Measurements from ENCODE around the gene C1RL.
"Not testable (repeated sequence)": the region's sequence is repeated elsewhere in the genome, so short reads cannot be mapped to it uniquely, and the experiment has no call there.

The C1RL gene

DNA sequence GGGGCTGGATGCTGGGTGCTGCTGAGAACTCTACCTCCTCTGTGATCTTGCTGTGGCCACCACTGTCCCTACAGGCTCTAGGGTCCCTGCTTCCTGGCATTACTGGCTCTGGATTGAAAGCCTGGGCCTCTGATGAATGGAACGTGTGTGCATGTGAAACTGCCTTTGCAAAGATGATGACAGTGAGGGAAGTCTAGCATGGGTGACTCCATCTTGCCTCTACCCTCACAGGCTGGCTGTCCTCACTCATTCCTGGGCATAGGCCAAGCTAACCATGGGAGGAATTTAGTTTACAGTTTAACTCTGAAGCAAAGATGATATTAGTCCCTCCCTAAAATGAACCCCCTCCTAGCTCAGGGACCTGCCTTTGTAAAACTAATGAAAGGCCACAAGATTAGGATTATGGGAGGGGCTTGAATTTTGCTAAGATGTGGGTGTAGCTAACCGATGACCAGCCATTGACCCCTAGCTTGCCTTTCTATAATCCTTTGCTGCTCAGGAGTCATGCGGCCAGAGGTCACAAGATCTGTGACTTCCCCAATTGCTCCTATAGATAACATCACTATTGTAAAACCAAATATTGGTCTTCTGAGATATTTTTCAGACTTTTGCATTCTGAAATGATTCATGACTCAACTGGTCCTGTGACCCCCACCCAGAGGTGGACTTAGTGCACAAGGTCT, 50.7 kb downstream of the C1RL start:
- Histone ChIP-seq H3K4me1 (ENCODE audit: insufficient read depth, low read length) (no peaks in the 10 kb centered on the region), H4K20me1 (ENCODE audit: insufficient read depth, low read length) (no peaks in the 10 kb centered on the region), H3K9me3 (ENCODE audit: insufficient read depth, low read length, severe bottlenecking) (no peaks in the 10 kb centered on the region), H3K4me2 (ENCODE audit: insufficient read depth, low read length) (no peak overlapping the region), H2AFZ (ENCODE audit: low read depth, low read length) (no peak overlapping the region), H3K27ac (ENCODE audit: low read length) (no peak overlapping the region), H3K27me3 (ENCODE audit: insufficient read depth, low read length, poor library complexity) (peaks cover 42% of the 10 kb centered on the region), H3K36me3 (ENCODE audit: insufficient read depth, low read length) (no peaks in the 10 kb centered on the region), H3K9ac (ENCODE audit: low read depth, low read length) (no peak overlapping the region), H3K4me3 (ENCODE audit: low read depth in 1 of 2, low read length in 2 of 2) (no peak overlapping the region), H3K79me2 (ENCODE audit: insufficient read depth, low read length) (no peaks in the 10 kb centered on the region)
- ATAC-seq (ENCODE audit: insufficient read depth, low read depth), result no peak
- no peak for DNase-seq
- TF ChIP-seq EZH2 (IDR thresholded peaks at IDR 0.05; ENCODE audit: borderline replicate concordance, low read depth, low read length, severe bottlenecking), result no peak
- TF ChIP-seq, protein P1, sequence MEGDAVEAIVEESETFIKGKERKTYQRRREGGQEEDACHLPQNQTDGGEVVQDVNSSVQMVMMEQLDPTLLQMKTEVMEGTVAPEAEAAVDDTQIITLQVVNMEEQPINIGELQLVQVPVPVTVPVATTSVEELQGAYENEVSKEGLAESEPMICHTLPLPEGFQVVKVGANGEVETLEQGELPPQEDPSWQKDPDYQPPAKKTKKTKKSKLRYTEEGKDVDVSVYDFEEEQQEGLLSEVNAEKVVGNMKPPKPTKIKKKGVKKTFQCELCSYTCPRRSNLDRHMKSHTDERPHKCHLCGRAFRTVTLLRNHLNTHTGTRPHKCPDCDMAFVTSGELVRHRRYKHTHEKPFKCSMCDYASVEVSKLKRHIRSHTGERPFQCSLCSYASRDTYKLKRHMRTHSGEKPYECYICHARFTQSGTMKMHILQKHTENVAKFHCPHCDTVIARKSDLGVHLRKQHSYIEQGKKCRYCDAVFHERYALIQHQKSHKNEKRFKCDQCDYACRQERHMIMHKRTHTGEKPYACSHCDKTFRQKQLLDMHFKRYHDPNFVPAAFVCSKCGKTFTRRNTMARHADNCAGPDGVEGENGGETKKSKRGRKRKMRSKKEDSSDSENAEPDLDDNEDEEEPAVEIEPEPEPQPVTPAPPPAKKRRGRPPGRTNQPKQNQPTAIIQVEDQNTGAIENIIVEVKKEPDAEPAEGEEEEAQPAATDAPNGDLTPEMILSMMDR (IDR thresholded peaks at IDR 0.05; ENCODE audit: borderline replicate concordance, extremely low read depth, low read length, poor library complexity, severe bottlenecking), result no peak

DNA sequence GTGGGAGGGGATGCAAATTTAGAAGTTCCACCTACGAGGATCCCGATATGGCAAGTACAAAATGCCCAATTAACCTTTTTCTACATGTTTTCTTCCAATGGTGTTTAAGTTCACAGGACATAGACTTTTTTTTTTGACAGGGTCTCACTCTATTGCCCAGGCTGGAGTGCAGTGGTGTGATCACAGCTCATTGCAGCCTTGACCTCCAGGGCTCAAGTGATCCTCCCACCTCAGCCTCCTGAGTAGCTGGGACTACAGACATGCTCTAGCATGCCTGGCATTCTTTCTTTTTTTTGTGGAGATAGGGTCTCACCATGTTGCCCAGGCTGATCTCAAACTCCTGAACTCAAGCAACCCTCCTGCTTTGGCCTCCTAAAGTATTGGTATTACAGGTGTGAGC, 53.3 kb downstream of the C1RL start:
- H3K4me2 ChIP-seq (ENCODE audit: insufficient read depth, low read length); H3K4me1 ChIP-seq (ENCODE audit: insufficient read depth, low read length); H3K9ac ChIP-seq (ENCODE audit: low read depth, low read length); H4K20me1 ChIP-seq (ENCODE audit: insufficient read depth, low read length); H3K79me2 ChIP-seq (ENCODE audit: insufficient read depth, low read length); H3K4me3 ChIP-seq (ENCODE audit: low read depth in 1 of 2, low read length in 2 of 2); H3K9me3 ChIP-seq (ENCODE audit: insufficient read depth, low read length, severe bottlenecking); H3K36me3 ChIP-seq (ENCODE audit: insufficient read depth, low read length); ATAC-seq (ENCODE audit: insufficient read depth, low read depth); H2AFZ ChIP-seq (ENCODE audit: low read depth, low read length); H3K27ac ChIP-seq (ENCODE audit: low read length); DNase-seq: not testable (repeated sequence)
- H3K27me3 ChIP-seq (ENCODE audit: insufficient read depth, low read length, poor library complexity), result peaks cover 34% of the 10 kb centered on the region

DNA sequence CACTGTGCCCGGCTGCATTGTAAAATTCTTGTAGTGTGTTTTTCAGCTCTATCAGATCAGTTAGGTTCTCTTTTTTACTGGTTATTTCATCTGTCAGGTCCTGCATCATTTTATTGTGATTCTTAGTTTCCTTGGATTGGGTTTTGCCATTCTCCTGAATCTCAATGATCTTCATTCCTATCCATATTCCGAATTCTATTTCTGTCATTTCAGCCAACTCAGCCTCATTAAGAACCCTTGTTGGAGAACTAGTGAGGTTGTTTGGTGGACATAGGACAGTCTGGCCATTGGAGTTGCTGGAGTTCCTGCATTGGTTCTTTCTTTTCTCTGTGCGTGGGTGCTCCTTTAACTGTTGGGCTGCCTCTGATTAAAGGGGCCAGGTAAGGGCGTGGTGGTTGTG, 54.1 kb downstream of the C1RL start:
- H3K4me2 ChIP-seq (ENCODE audit: insufficient read depth, low read length), result no peak overlapping the region
- no peak overlapping the region for H3K27ac ChIP-seq (ENCODE audit: low read length)
- H4K20me1 ChIP-seq (ENCODE audit: insufficient read depth, low read length), result no peaks in the 10 kb centered on the region
- ATAC-seq (ENCODE audit: insufficient read depth, low read depth) (no peak), DNase-seq (no peak)
- no peaks in the 10 kb centered on the region for H3K36me3 ChIP-seq (ENCODE audit: insufficient read depth, low read length)
- no peak for TF ChIP-seq EZH2 (IDR thresholded peaks at IDR 0.05; ENCODE audit: borderline replicate concordance, low read depth, low read length, severe bottlenecking)
- TF ChIP-seq, protein P1 (IDR thresholded peaks at IDR 0.05; ENCODE audit: borderline replicate concordance, extremely low read depth, low read length, poor library complexity, severe bottlenecking), result no peak
- no peak overlapping the region for H3K9ac ChIP-seq (ENCODE audit: low read depth, low read length)
- H3K27me3 ChIP-seq (ENCODE audit: insufficient read depth, low read length, poor library complexity), result peaks cover 26% of the 10 kb centered on the region
- no peaks in the 10 kb centered on the region for H3K79me2 ChIP-seq (ENCODE audit: insufficient read depth, low read length)
- no peaks in the 10 kb centered on the region for H3K9me3 ChIP-seq (ENCODE audit: insufficient read depth, low read length, severe bottlenecking)
- H3K4me3 ChIP-seq (ENCODE audit: low read depth in 1 of 2, low read length in 2 of 2), result no peak overlapping the region
- no peaks in the 10 kb centered on the region for H3K4me1 ChIP-seq (ENCODE audit: insufficient read depth, low read length)
- no peak overlapping the region for H2AFZ ChIP-seq (ENCODE audit: low read depth, low read length)

DNA sequence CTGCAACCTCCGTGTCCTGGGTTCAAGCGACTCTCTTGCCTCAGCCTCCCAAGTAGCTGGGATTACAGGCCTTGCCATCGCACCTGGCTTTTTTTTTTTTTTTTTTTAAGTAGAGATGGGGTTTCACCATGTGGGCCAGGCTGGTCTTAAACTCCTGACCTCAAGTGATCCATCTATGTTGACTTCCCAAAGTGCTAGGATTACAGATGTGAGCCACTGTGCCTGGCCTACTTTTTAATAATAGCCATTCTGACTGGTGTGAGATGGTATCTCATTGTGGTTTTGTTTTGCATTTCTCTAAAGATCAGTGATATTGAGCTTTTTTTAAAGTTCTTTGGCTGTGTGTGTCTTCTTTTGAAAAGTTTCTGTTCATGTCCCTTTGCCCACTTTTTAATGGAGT, 59.0 kb downstream of the C1RL start:
- not testable (repeated sequence) for H3K36me3 ChIP-seq (ENCODE audit: insufficient read depth, low read length); H3K9ac ChIP-seq (ENCODE audit: low read depth, low read length); H3K27me3 ChIP-seq (ENCODE audit: insufficient read depth, low read length, poor library complexity); ATAC-seq (ENCODE audit: insufficient read depth, low read depth); H3K4me1 ChIP-seq (ENCODE audit: insufficient read depth, low read length); H3K27ac ChIP-seq (ENCODE audit: low read length); H3K9me3 ChIP-seq (ENCODE audit: insufficient read depth, low read length, severe bottlenecking); H4K20me1 ChIP-seq (ENCODE audit: insufficient read depth, low read length); H3K4me3 ChIP-seq (ENCODE audit: low read depth in 1 of 2, low read length in 2 of 2); H3K79me2 ChIP-seq (ENCODE audit: insufficient read depth, low read length); DNase-seq; H2AFZ ChIP-seq (ENCODE audit: low read depth, low read length); H3K4me2 ChIP-seq (ENCODE audit: insufficient read depth, low read length)

DNA sequence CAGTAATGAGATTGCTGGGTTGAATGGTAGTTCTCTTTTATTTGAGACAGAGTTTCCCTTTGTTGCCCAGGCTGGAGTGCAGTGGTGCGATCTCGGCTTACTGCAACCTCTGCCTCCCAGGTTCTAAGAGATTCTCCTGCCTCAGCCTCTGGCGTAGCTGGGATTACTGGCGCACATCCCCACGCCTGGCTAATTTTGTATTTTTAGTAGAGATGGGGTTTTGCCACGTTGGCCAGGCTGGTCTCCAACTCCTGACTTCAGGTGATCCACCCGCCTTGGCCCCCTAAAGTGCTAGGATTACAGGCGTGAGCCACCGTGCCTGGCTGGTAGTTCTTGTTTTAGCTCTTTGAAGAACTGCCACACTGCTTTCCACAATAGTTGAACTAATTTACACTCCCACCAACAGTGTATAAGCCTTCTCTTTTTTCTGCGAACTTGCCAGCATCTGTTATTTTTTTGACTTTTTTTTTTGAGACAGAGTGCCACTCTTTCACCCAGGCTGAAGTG, 59.5 kb downstream of the C1RL start:
- H3K4me2 ChIP-seq (ENCODE audit: insufficient read depth, low read length); H3K79me2 ChIP-seq (ENCODE audit: insufficient read depth, low read length); H2AFZ ChIP-seq (ENCODE audit: low read depth, low read length); H3K27ac ChIP-seq (ENCODE audit: low read length); H3K4me3 ChIP-seq (ENCODE audit: low read depth in 1 of 2, low read length in 2 of 2); DNase-seq; H3K4me1 ChIP-seq (ENCODE audit: insufficient read depth, low read length); ATAC-seq (ENCODE audit: insufficient read depth, low read depth); H3K9me3 ChIP-seq (ENCODE audit: insufficient read depth, low read length, severe bottlenecking); H3K36me3 ChIP-seq (ENCODE audit: insufficient read depth, low read length); H3K9ac ChIP-seq (ENCODE audit: low read depth, low read length); H3K27me3 ChIP-seq (ENCODE audit: insufficient read depth, low read length, poor library complexity); H4K20me1 ChIP-seq (ENCODE audit: insufficient read depth, low read length): not testable (repeated sequence)

Data from DND-41 (cell line).